Activated CD4-positive, alpha-beta T cell treated with anti-CD3 and anti-CD28 coated beads for 48 hours (primary cell): Measurements from ENCODE around the gene BANP.
A peak's percentile ranks its signal among the peaks of the same experiment; 100 is the strongest.
"Not testable (repeated sequence)": the region's sequence is repeated elsewhere in the genome, so short reads cannot be mapped to it uniquely, and the experiment has no call there.

Source experiments
- DNase-seq: peaks from one replicate; pipeline ENCODE4 v3.0.0-alpha.2; 2020

BANP gene

DNA sequence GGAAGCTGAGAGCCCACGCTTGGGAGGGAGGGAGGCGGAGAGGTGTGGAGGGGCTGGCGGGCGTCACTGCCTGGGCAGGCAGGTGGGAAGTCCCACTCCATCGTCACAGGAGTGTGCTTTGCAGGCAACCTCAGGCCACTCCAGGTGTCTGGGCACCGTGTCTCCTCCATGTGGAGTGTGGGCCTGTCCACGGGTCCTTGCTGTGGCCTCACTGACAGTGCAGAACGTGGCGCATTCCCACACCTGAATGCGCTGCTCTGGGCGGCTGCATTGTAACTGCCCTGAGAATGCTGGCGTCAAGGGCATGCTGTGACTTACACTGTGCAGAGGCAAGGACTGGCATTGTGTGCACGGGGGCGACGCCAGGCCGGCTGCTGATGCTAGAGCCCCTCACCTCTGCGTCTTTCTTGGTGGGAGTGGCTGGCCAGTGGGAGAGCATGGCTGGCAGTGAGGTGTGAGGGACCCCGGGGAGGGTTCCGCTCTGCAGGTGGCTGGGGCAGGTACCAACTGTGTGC lies 66.4 kb downstream of the BANP start:
- no peak for DNase-seq

DNA sequence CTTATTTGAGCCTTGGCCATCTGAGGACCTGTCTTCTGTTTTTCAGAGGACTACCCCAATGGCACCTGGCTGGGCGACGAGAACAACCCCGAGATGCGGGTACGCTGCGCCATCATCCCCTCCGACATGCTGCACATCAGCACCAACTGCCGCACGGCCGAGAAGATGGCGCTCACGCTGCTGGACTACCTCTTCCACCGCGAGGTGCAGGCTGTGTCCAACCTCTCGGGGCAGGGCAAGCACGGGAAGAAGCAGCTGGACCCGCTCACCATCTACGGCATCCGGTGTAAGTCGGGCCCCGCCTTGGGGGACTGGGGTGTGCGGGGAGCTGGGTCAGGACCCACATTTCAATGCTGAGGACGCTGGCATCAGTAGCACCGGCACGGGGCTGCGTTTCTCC lies 67.1 kb downstream of the BANP start:
- DNase-seq: not testable (repeated sequence)

- not testable (repeated sequence) for DNase-seq
Observed at GRCh38 chr16:88019041-88019820, 68.0 kb downstream of the BANP start.

DNA sequence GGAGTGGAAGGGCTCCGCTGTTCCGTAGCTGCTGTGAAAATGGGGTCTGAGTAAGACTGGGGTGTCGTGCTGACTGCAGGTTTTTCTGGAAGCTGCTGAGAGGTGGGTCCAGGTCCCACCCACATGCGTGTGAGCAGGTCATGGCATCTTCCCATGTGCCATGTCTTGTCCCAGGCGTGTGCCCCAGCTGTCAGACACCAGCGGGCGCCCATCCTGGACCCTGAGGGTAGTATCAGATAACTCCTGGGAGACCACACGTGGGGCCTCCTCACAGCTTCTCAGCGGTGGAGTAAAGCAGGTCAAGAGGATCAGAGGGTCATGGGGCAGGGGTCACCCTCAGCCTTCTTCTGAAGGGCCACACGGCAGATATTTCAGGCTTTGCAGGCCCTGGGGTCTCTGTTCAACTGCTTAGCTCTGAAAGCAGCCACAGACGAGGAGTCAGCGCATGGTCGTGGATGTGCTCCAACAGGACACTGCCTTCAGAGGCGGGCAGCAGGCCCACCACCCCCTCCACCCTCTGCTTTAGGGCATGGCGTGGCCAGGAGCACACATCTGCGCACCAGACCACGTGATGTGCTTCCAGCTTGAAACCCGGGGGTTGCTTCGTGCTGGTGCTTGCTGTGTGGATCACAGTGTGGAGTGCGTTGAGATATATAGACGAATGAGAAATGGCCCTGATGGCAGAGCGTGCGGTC lies 68.7 kb downstream of the BANP start:
- DNase-seq: no peak

DNA sequence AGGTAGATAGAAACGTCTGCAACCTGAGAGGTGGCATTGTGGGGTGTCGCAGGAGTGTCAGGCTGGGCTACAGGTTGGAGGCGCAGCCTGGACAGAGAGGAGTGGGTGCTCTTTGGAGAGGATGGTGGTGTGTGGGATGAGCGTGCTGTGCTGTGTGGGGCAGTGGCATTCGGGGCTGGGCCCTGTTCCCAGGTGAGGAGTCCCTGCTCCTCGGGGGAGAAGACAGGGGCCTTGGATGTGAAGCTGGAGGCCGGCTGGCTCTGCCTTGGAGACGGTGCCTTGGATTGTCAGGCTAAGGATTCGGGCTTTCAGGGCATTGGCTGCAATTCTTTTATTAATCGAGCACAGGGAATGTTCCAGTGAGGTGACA lies 69.3 kb downstream of the BANP start:
- DNase-seq: no peak

DNA sequence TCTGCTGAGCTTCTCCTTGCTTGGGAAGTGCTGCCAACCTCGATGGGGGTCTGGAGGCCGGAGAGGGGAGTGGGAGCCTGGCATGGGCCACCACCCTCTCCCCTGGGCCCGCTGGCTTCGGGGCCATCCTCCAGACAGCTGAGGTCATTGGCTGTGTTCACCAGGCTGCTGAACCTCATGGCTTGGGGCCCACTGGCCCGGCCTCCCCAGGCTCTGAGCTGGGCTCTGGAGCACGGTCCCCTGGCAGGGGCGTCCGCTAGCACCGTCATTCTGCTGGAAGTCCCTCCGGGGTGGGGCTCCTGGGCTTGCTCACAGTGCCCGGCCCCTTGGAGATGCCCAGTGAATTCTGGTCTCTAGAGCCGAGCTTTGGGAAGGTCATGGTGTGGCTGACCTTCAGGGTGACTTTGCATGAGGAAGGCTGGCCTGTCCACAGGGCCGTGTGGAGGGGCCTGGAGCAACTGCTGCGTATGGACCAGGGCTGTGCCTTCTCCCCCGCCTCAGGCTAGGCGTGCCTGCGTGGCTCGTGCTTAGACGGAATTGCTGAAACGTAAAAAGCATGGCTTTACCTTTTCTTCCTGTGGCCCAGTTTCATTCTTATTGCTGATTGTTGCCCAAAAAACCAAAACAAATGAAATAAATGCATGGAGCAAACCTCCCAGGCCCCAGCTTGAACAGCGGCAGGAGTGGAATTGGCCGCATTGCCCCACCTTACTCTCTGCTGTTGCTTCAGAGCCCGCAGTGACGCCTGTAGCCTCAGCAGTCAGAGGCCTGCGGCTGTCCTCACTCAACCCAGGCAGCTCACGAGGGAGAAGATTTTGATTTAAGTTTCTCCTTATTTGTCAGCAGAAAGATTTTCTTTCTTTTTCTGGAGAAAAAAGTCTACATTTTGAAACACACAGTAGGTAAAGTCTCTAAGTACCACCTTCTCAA lies 70.1 kb downstream of the BANP start:
- not testable (repeated sequence) for DNase-seq

GRCh38 chr16:88022076-88023042 lies 71.1 kb downstream of the BANP start:
- DNase-seq: no peak

- no peak for DNase-seq
Observed at GRCh38 chr16:88023366-88023765, 72.1 kb downstream of the BANP start.

DNA sequence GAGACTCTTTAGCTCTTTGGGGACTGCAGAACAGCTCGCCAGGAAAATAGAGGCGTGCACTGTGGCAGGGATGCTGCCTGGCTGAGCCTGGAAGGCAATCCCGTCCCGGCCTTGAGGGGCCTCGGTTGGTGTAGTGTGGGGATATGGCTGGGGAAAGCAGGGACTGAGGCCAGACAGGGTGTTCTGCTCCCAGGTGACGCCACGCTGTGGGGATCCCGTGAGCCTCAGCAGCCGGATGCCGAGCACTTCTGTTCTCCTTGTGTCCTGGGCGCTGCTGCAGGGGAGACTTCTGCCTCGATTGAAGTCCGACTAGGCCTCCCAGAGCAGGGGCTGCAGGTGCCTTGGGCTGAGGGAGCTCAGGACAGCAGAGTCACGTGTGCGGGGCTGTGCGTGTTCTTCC lies 72.6 kb downstream of the BANP start:
- DNase-seq: no peak

GRCh38 chr16:88024491-88025085 lies 73.4 kb downstream of the BANP start:
- peak; percentile 9 for DNase-seq

GRCh38 chr16:88025086-88025492 lies 73.9 kb downstream of the BANP start:
- peak; percentile 43 for DNase-seq

- DNase-seq: not testable (repeated sequence)
Observed at GRCh38 chr16:88025828-88026555, 74.8 kb downstream of the BANP start.

DNA sequence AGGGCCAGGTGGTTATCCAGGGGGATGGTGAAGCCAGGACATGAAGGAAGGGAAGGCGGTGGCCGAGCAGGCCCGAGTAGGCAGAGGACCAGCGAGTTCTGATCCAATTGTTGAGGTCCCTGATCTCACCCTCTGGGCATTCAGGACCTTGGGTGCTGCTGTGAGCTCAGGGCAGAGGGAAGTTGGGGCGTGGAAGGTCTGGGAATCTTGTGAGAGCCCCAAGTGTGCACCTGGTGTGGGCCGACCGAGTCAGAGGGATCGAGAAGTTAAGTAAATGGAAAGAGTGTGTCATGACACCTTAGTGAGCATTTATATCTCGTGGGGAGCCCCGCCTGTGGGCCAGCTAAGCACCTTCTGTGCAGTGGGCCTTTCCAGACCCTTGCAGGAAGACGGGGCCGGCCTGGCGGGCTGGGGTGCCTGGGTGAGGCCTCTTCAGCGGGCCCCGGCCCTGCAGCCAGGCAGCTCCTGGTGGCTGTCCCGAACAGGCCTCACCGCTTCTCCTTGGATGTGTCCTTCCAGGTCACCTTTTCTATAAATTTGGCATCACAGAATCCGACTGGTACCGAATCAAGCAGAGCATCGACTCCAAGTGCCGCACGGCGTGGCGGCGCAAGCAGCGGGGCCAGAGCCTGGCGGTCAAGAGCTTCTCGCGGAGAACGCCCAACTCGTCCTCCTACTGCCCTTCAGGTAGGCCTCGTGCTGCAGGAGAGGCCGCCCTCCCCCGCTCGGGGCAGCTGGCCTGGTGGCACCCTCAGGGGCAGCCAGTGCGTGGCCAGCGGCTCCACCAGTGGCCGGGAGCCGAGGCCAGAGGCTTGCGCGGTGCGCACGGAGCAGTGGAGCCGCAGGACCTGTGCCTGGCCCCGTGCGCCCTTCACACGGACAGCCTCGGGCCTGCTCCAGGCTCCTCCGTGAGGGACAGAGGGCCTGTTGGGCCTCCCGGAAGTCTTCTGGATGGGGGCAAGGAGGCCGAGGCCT lies 76.0 kb downstream of the BANP start:
- DNase-seq: no peak

- DNase-seq: not testable (repeated sequence)
Observed at GRCh38 chr16:88028177-88028930, 77.1 kb downstream of the BANP start.

GRCh38 chr16:88030498-88030897 lies 79.3 kb downstream of the BANP start:
- DNase-seq: no peak

- not testable (repeated sequence) for DNase-seq
Observed at GRCh38 chr16:88030961-88031360, 79.7 kb downstream of the BANP start.

GRCh38 chr16:88033003-88033740 lies 81.9 kb downstream of the BANP start:
- DNase-seq: not testable (repeated sequence)

DNA sequence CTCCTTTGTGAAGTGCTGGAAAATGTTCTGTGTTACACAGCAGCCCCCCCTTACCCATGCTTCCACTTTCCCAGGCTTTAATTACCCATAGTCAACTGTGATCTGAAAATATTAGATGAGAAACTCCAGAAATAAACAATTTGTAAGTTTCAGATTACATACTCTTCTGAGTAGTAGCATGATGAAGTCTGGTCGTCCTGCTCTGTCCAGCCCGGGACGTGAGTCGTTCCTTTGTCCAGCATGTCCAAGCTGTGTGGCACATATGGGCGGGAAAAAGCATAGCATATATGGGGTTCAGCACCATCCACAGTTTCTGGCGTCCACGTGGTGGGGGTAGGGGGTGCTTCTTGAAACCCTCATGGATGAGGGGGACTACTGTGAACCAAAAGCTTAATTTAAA lies 83.5 kb downstream of the BANP start:
- DNase-seq: no peak
